T-cell (primary cell): ENCODE measurements around the gene SLC15A5. TPM values are rescaled to one million over a fixed set of nuclear protein-coding genes. Genes with fewer than 3 reads are reported as not detected.

Experiments
- ATAC-seq, 4 experiments: fragments of 200-7000 bp in 3 of 4; fragments of 150-1000 bp in 1 of 4; cut with Tn5 transposase; replicated peaks in 1 of 4; 1 replicate in 3 of 4; 2 replicates in 1 of 4; pipeline ENCODE4 v1.10.0; 2021; ENCODE audit warnings: moderate library complexity in 3 of 4, mild to moderate bottlenecking in 2 of 4, moderate number of reproducible peaks in 1 of 4
- CTCF ChIA-PET, 2 donors: fragments of 300-600 bp; sonication (Branson Sonifier 250); formaldehyde crosslinking; loops; one replicate each; lab custom pipeline; 2022; ENCODE audit warnings: antibody characterized with exemption in 2 of 2; lab: Charles Lee
- POLR2A ChIA-PET, 2 donors: fragments of 300-600 bp; sonication (Branson Sonifier 250); formaldehyde crosslinking; loops; one replicate each; lab custom pipeline; 2022; ENCODE audit warnings: antibody characterized with exemption in 2 of 2; lab: Charles Lee
- DNase-seq, 35 experiments: peaks; one replicate each; pipeline versions ENCODE4 v3.0.0 to v3.0.0-alpha.2; 2013 to 2023
- H3K27ac ChIP-seq: one replicate; pipeline ENCODE4 v1.5.1; 2013; ENCODE audit warnings: low read length
- H3K27me3 ChIP-seq, 2 experiments: replicated peaks in 1 of 2; 1 replicate in 1 of 2; 2 replicates in 1 of 2; pipeline versions ENCODE4 v1.6.1 to v1.7.0; 2013; ENCODE audit warnings: low read length in 1 of 2, mixed read lengths in 1 of 2; ENCODE audit not compliant: control insufficient read depth in 2 of 2, insufficient read depth in 2 of 2; ENCODE audit errors: extremely low read depth in 1 of 2
- H3K36me3 ChIP-seq, 2 donors: 1 replicate in 1 of 2; 2 replicates in 1 of 2; pipeline versions ENCODE4 v1.6.1 to v1.7.0; 2013; ENCODE audit warnings: low read length in 1 of 2; ENCODE audit not compliant: control insufficient read depth in 2 of 2, insufficient read depth in 1 of 2; ENCODE audit errors: extremely low read depth in 1 of 2
- H3K4me1 ChIP-seq, 2 experiments: 1 replicate in 1 of 2; 2 replicates in 1 of 2; pipeline versions ENCODE4 v1.6.1 to v1.7.0; 2013; ENCODE audit warnings: low read length in 2 of 2, mixed read lengths in 1 of 2; ENCODE audit not compliant: insufficient read depth in 2 of 2, control insufficient read depth in 1 of 2; ENCODE audit errors: extremely low read depth in 1 of 2
- H3K4me3 ChIP-seq, 2 donors: 1 replicate in 1 of 2; 2 replicates in 1 of 2; pipeline versions ENCODE4 v1.5.1 to v1.7.0; 2013; ENCODE audit warnings: mild to moderate bottlenecking in 2 of 2, low read length in 1 of 2, moderate library complexity in 1 of 2; ENCODE audit not compliant: control insufficient read depth in 1 of 2; ENCODE audit errors: extremely low read depth in 1 of 2
- H3K9me3 ChIP-seq: 2 replicates; pipeline ENCODE4 v1.7.0; 2013
- H3K27ac Mint-ChIP-seq, 2 donors: one replicate each; pipeline ENCODE4 v1.8.0; 2020 to 2021; ENCODE audit warnings: mild to moderate bottlenecking in 2 of 2, mixed read lengths in 2 of 2
- H3K27me3 Mint-ChIP-seq, 2 donors: one replicate each; pipeline ENCODE4 v1.8.0; 2021 to 2022; ENCODE audit warnings: mixed read lengths in 2 of 2
- H3K36me3 Mint-ChIP-seq: one replicate; pipeline ENCODE4 v1.8.0; 2021; ENCODE audit warnings: mixed read lengths
- H3K4me1 Mint-ChIP-seq, 3 donors: one replicate each; pipeline ENCODE4 v1.8.0; 2020 to 2022; ENCODE audit warnings: mixed read lengths in 3 of 3, mild to moderate bottlenecking in 1 of 3
- H3K4me3 Mint-ChIP-seq, 3 donors: one replicate each; pipeline ENCODE4 v1.8.0; 2020 to 2022; ENCODE audit warnings: mild to moderate bottlenecking in 3 of 3, mixed read lengths in 3 of 3, moderate library complexity in 3 of 3
- H3K9me3 Mint-ChIP-seq, 3 donors: one replicate each; pipeline ENCODE4 v1.8.0; 2020 to 2022; ENCODE audit warnings: mixed read lengths in 3 of 3
- WGBS: methylation state at CpG from one replicate; pipeline ENCODE4 v1.1.5; 2013; ENCODE audit warnings: missing lambda C conversion rate; ENCODE audit not compliant: insufficient coverage; 5-methylcytosine and 5-hydroxymethylcytosine counted together
- total RNA-seq, 35 experiments: library from RNA in 6 of 35; stranded (reverse) in 6 of 35; fragments of 120-200 nt in 1 of 35; gene quantifications; one replicate each; pipeline versions ENCODE4 v1.2.1 to v1.2.4 and lab custom pipeline; 2013 to 2026

Gene SLC15A5
- total RNA-seq, 5 donors from 2014 or later (not counting 1 experiment from before 2014, with no cell fraction given), result not detected

DNA sequence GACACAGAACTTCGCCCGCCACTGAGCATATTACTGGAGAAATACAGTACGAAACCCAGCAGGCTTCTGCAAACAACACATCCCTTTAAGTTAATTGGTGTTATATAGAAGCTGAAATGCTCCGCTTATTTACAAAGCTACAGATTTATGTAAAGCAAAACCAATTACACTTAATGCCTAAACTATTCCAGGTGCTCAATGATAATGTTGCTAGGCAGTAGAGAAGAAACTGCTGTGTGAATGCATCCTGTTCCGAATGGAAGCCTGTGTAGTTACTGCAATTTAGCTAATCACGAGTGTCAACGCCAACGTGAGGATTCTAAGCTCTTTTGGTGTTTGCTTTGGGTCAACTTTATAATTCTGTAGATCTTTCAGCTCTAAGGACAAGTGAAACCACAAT is 89.8 kb downstream of the SLC15A5 start:
- H3K4me3 ChIP-seq, result no peak overlapping the region
- no peaks in the 10 kb centered on the region for H3K36me3 Mint-ChIP-seq
- H3K27me3 Mint-ChIP-seq, result no peaks in the 10 kb centered on the region
- H3K27ac Mint-ChIP-seq, result no peak overlapping the region
- peaks cover 0 to 5% (median 0%) of the 10 kb centered on the region in 3 donors for H3K9me3 Mint-ChIP-seq
- H3K4me3 Mint-ChIP-seq, result no peak overlapping the region
- no peaks in the 10 kb centered on the region for H3K36me3 ChIP-seq
- DNase-seq (no peak), ATAC-seq (no peak)
- WGBS, result no CpG with 5 or more reads among the region's 8 CpGs
- ChIA-PET POLR2A (no interaction called here), CTCF (no interaction called here)
- H3K4me1 Mint-ChIP-seq, result no peaks in the 10 kb centered on the region
- no peaks in the 10 kb centered on the region for H3K4me1 ChIP-seq
- H3K27me3 ChIP-seq, result no peaks in the 10 kb centered on the region
- no peaks in the 10 kb centered on the region for H3K9me3 ChIP-seq
- no peak overlapping the region for H3K27ac ChIP-seq

DNA sequence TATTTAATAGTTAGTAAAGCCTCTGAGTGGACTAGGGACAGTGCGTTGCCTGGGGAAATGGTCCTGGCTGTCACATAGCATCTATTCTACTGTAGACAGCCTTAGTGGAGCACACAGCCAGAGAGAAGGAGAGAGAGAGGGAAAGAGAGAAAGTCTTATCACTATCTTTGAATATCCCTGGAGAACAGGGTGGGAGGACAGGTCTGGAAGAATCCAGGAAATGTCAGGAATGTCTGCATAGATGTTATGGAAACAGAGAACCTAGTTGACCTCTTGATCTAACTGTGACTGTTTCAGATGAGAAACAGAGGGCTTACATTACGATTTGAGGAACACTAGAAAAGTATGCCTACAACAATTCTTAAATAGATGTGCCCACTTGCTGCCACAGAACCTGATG is 92.8 kb downstream of the SLC15A5 start:
- Mint-ChIP-seq H3K4me1 (no peaks in the 10 kb centered on the region), H3K36me3 (no peaks in the 10 kb centered on the region), H3K27me3 (no peaks in the 10 kb centered on the region), H3K27ac (no peak overlapping the region), H3K4me3 (no peak overlapping the region), H3K9me3 (peaks cover 0 to 5% (median 0%) of the 10 kb centered on the region in 3 donors)
- ChIA-PET CTCF (no interaction called here), POLR2A (no interaction called here)
- no peaks in the 10 kb centered on the region for H3K27me3 ChIP-seq
- H3K27ac ChIP-seq, result no peak overlapping the region
- H3K4me3 ChIP-seq, result no peak overlapping the region
- H3K36me3 ChIP-seq, result no peaks in the 10 kb centered on the region
- H3K4me1 ChIP-seq, result no peaks in the 10 kb centered on the region
- no peak for DNase-seq
- no peaks in the 10 kb centered on the region for H3K9me3 ChIP-seq
- ATAC-seq, result no peak
- WGBS, result 40% methylated on average over 1 of the region's 2 CpGs

DNA sequence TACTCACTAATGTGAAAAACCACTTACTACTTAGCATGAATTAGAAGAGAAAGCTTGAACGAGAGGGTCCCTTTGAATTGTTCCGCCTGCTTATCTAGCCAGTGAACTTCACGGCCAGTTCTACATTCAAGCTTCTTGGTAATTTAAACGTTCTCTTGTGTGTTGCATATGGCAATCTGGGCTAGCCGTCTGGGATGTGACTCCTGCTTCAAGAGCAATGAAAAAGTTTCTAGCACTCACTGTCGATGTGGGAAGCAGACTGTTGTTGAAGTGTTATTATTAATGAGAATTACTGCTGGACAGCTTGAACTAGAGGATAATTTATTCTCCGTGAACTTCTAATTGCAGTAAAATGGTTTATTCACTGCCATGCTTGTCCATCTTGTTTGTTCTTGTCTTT is 93.9 kb downstream of the SLC15A5 start:
- H3K4me3 Mint-ChIP-seq, result no peak overlapping the region
- CTCF ChIA-PET, result interaction anchor here (0.6 to 0.7 kb wide), 2 partner anchors 349 to 633 kb away, joined by 3 to 4 read pairs; no protein-coding TSS in a partner anchor

DNA sequence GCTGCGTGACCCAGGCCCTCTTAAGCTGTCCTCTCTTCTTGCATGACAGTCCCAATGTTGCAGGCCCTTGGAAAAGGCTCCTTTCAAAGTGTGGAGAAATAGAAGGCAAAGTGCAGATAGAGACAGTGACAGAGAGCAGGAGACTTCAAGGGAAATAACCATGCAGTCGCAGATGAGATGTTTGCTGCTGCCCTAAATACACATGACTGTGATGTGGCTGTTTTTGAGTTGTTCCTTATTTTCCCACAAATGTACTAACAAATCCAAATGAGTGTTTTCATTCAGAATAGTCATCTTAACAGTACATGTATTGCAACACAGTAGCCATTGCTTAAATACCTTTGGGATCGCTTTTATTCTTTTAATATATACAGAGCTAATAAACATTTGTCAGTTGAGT is 101.6 kb downstream of the SLC15A5 start:
- Mint-ChIP-seq H3K4me3 (no peak overlapping the region), H3K36me3 (no peaks in the 10 kb centered on the region), H3K9me3 (peaks cover 0 to 3% (median 0%) of the 10 kb centered on the region in 3 donors), H3K4me1 (no peaks in the 10 kb centered on the region), H3K27ac (no peak overlapping the region), H3K27me3 (no peaks in the 10 kb centered on the region)
- 70% methylated on average over 1 of the region's 3 CpGs for WGBS
- Histone ChIP-seq H3K4me1 (no peaks in the 10 kb centered on the region), H3K9me3 (no peaks in the 10 kb centered on the region), H3K4me3 (no peak overlapping the region), H3K27me3 (no peaks in the 10 kb centered on the region), H3K36me3 (no peaks in the 10 kb centered on the region), H3K27ac (no peak overlapping the region)
- DNase-seq (no peak), ATAC-seq (no peak)
- POLR2A ChIA-PET, result no interaction called here
- CTCF ChIA-PET, result no interaction called here

More for the DNA sequence above, 93.9 kb downstream of the SLC15A5 start:
- H3K36me3 Mint-ChIP-seq, result no peaks in the 10 kb centered on the region
- H3K9me3 Mint-ChIP-seq, result peaks cover 0 to 5% (median 3%) of the 10 kb centered on the region in 3 donors
- Histone ChIP-seq H3K4me3 (no peak overlapping the region), H3K27me3 (no peaks in the 10 kb centered on the region), H3K36me3 (no peaks in the 10 kb centered on the region), H3K4me1 (no peaks in the 10 kb centered on the region), H3K27ac (no peak overlapping the region), H3K9me3 (no peaks in the 10 kb centered on the region)
- no peak for ATAC-seq
- no peaks in the 10 kb centered on the region for H3K4me1 Mint-ChIP-seq
- no peak overlapping the region for H3K27ac Mint-ChIP-seq
- POLR2A ChIA-PET, result no interaction called here
- WGBS, result 85% methylated on average over 6 of the region's 7 CpGs
- no peaks in the 10 kb centered on the region for H3K27me3 Mint-ChIP-seq
- no peak for DNase-seq

DNA sequence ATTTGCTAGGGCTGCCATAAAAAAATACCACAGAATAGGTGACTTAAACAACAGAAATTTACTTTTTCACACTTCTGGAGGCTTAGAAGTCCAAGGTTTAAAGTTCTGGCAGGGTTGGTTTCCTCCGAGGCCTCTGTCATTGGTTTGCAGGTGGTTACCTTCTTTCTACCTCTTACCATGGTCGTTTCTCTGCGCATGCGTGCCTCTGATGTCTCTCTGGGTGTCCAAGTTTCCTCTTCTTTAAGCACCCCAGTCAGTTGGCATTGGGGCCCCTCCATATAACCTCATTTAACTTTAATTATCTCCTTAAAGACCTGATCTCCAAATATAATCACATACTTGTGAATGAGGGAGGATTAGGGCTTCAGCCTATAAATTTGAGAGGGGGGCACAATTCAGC is 103.2 kb downstream of the SLC15A5 start:
- Mint-ChIP-seq H3K4me1 (no peaks in the 10 kb centered on the region), H3K27ac (no peak overlapping the region), H3K9me3 (peaks cover 0 to 3% (median 0%) of the 10 kb centered on the region in 3 donors), H3K4me3 (no peak overlapping the region), H3K27me3 (no peaks in the 10 kb centered on the region), H3K36me3 (no peaks in the 10 kb centered on the region)
- no peak overlapping the region for H3K4me3 ChIP-seq
- no peak overlapping the region for H3K27ac ChIP-seq
- no peaks in the 10 kb centered on the region for H3K36me3 ChIP-seq
- H3K4me1 ChIP-seq, result no peaks in the 10 kb centered on the region
- no peak for ATAC-seq
- no CpG with 5 or more reads among the region's 4 CpGs for WGBS
- H3K27me3 ChIP-seq, result no peaks in the 10 kb centered on the region
- no peak for DNase-seq
- ChIA-PET POLR2A (no interaction called here), CTCF (no interaction called here)
- H3K9me3 ChIP-seq, result no peaks in the 10 kb centered on the region

DNA sequence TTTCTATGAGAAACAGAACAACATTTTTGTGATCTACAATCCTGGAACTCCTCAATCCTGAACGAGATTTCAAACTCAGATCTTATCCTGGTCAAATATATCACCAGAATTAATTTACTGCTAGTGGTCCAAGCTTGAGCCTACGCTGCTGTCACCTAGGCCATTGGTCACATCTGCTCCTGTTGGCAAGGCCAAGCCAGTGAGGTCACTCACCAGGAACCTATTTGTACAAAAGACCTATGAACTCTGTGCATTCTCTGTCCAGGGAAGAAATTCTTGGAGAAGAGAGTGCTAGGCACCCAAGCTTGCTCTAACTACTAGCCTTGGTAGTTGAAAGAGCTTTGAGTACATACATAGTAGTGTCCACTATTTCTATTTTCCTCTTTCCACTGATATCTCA is 106.1 kb downstream of the SLC15A5 start:
- ChIA-PET POLR2A (no interaction called here), CTCF (no interaction called here)
- H3K9me3 Mint-ChIP-seq, result no peaks in the 10 kb centered on the region
- Histone ChIP-seq H3K9me3 (no peaks in the 10 kb centered on the region), H3K27me3 (no peaks in the 10 kb centered on the region), H3K36me3 (no peaks in the 10 kb centered on the region), H3K27ac (no peak overlapping the region), H3K4me1 (no peaks in the 10 kb centered on the region), H3K4me3 (no peak overlapping the region)
- H3K36me3 Mint-ChIP-seq, result no peaks in the 10 kb centered on the region
- H3K27ac Mint-ChIP-seq, result no peak overlapping the region
- ATAC-seq, result no peak
- no peaks in the 10 kb centered on the region for H3K27me3 Mint-ChIP-seq
- 33% methylated on average over 1 of the region's 2 CpGs for WGBS
- DNase-seq, result no peak
- no peak overlapping the region for H3K4me3 Mint-ChIP-seq
- no peaks in the 10 kb centered on the region for H3K4me1 Mint-ChIP-seq

DNA sequence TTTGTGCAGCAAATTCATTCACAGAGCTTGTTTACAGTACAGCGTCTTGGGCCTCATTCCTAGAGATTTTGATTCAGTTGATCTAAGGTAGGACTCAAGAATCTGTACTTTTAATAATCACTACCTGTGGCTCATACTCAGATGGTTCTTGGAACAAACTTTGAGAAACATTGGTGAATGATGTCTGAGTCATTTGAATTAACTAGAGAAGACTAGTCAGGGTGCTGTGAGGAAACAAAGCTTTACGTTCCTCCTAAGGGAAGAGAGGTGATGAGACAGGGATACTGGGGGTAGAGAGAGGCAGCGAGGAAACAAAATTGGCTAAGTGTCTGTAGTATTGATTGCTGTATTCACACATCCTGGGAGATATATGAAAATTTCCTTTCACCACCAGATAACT is 109.4 kb downstream of the SLC15A5 start:
- Histone ChIP-seq H3K4me1 (no peaks in the 10 kb centered on the region), H3K27ac (no peak overlapping the region), H3K36me3 (no peaks in the 10 kb centered on the region), H3K4me3 (no peak overlapping the region), H3K9me3 (no peaks in the 10 kb centered on the region), H3K27me3 (no peaks in the 10 kb centered on the region)
- ChIA-PET POLR2A (no interaction called here), CTCF (no interaction called here)
- Mint-ChIP-seq H3K36me3 (no peaks in the 10 kb centered on the region), H3K4me3 (no peak overlapping the region), H3K27me3 (no peaks in the 10 kb centered on the region), H3K4me1 (no peaks in the 10 kb centered on the region), H3K9me3 (no peaks in the 10 kb centered on the region), H3K27ac (no peak overlapping the region)
- ATAC-seq, result no peak
- WGBS, result 78% methylated on average over 1 of the region's 3 CpGs
- DNase-seq, result no peak
